Stimulated activated naive CD8-positive, alpha-beta T cell treated with anti-CD3 and anti-CD28 coated beads, Interleukin-15, amount 100 ng/mL, for 72 hours (primary cell): Measurements from ENCODE around the gene RMND5A.
"Not testable (repeated sequence)": the region's sequence is repeated elsewhere in the genome, so short reads cannot be mapped to it uniquely, and the experiment has no call there.

Experiments used
- ATAC-seq: fragments of 150-1000 bp; cut with Tn5 transposase; 2 replicates; pipeline ENCODE4 v1.10.0; 2021; ENCODE audit warnings: mild to moderate bottlenecking, moderate library complexity
- DNase-seq, 2 donors: peaks; one replicate each; pipeline ENCODE4 v3.0.0; 2021 to 2022
- H3K27ac Mint-ChIP-seq, 2 donors: one replicate each; pipeline ENCODE4 v1.8.0; 2022; ENCODE audit warnings: mild to moderate bottlenecking in 2 of 2, mixed read lengths in 2 of 2, moderate library complexity in 2 of 2
- H3K27me3 Mint-ChIP-seq: one replicate; pipeline ENCODE4 v1.8.0; 2022; ENCODE audit warnings: mixed read lengths
- H3K4me1 Mint-ChIP-seq: one replicate; pipeline ENCODE4 v1.8.0; 2022; ENCODE audit warnings: mild to moderate bottlenecking, mixed read lengths
- H3K4me3 Mint-ChIP-seq, 2 donors: one replicate each; pipeline ENCODE4 v1.8.0; 2022; ENCODE audit warnings: mild to moderate bottlenecking in 2 of 2, mixed read lengths in 2 of 2, moderate library complexity in 1 of 2
- H3K9me3 Mint-ChIP-seq, 2 donors: one replicate each; pipeline ENCODE4 v1.8.0; 2022; ENCODE audit warnings: mixed read lengths in 2 of 2

The RMND5A gene

DNA sequence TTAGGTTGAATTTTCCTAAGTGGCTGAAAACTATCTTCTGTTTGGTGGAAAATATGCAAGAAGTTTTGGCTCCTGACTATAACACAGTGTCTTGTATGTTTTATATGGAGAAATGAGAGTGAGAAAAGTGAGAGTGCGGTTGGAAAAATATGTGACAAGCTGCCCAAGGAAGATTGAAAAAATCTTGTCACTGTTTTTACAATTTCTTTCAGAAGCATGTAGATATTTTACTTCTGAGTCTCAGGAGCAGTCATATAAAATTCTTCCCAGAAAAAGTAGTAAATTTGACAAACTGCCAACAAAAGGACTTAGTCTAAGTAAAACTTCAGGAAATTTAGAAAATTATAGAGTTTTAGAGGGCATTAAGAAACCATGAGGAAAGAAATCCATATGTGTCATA lies 19.4 kb upstream of the RMND5A start:
- DNase-seq = no peak
- H3K4me3 Mint-ChIP-seq = no peak overlapping the region
- peaks cover 2 to 4% of the 10 kb centered on the region in 2 donors for H3K9me3 Mint-ChIP-seq
- H3K27me3 Mint-ChIP-seq = no peaks in the 10 kb centered on the region
- no peak for ATAC-seq
- H3K27ac Mint-ChIP-seq = no peak overlapping the region
- peaks cover 10% of the 10 kb centered on the region for H3K4me1 Mint-ChIP-seq

DNA sequence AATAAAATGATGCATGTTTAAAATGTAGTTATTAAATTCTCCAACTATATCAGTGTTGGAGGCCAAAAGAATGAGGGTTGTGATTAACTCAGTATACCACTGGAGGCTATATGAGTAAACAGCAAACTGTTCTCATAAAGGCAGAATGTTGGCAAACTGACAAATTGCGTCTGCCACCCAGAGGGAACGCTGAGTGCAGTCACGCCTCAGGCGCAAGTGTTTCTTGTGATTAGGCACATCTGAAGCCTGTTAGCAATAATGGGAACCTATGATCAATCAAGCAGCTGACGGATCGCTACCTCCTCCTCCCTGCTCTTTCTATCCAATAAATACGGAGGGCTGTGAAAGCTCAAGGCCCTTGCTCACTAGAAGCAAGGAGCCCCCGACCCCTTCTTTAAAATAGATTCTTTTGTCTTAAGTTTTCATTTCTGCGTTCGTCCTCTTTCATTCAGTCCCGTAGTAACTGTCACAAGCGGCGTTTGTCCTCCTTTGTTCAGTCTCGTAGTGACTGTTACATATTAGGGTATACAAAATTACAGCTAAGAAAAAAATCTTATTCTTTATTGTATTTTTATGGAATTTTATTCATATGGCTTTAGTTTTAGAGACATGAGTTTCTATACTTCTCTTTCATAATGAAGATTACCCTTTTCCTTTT lies 16.3 kb upstream of the RMND5A start:
- H3K4me3 Mint-ChIP-seq = no peak overlapping the region
- H3K27me3 Mint-ChIP-seq = no peaks in the 10 kb centered on the region
- H3K4me1 Mint-ChIP-seq = no peaks in the 10 kb centered on the region
- ATAC-seq (no peak), DNase-seq (no peak)
- no peak overlapping the region for H3K27ac Mint-ChIP-seq
- peaks cover 5 to 6% of the 10 kb centered on the region in 2 donors for H3K9me3 Mint-ChIP-seq

DNA sequence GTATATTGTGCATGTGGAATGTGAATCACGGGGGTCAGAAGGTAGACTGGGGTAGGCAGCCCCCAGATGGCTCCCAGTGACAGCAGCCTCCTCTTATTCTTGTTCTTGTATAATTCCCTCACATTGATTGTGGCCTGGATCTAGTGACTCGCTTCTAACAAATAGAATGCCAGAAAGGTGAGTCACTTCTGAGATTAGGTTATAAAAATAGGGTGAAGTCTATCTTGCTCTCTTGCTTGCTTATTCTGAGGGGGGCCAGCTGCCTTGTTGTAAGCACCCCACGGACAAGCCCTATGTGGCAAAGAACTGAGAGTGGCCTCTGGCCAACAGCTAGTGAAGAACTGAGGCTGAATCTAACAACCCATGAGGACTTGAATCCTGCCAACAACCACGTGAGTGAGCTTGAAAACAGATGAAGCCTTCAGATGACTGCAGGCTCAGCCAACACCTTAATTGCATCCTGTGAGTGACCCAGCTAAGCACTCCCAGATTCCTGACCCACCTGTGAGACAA lies 15.6 kb upstream of the RMND5A start:
- peaks cover 5 to 7% of the 10 kb centered on the region in 2 donors for H3K9me3 Mint-ChIP-seq

DNA sequence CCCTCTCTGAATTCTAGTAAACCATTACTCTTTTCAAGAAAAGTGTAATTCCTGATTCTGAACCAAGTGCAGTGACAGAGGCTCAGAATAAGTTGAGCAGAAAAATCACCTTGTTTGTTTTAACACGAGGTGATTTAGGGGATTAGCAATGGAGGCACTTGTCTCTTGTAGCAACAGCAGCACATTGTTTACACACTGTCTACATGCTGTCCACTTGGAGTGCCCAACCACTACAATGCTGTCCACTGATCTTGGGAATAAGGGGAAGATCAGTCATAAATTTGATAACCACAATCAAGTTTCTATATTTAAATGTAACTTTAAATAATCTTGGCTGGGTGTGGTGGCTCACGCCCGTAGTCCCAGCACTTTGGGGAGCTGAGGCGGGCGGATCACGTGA lies 13.9 kb upstream of the RMND5A start:
- DNase-seq (no peak), ATAC-seq (no peak)
- peaks cover 5 to 7% of the 10 kb centered on the region in 2 donors for H3K9me3 Mint-ChIP-seq
- H3K27me3 Mint-ChIP-seq = no peaks in the 10 kb centered on the region
- H3K4me3 Mint-ChIP-seq = no peak overlapping the region
- no peaks in the 10 kb centered on the region for H3K4me1 Mint-ChIP-seq
- no peak overlapping the region for H3K27ac Mint-ChIP-seq

More for the DNA sequence above, 15.6 kb upstream of the RMND5A start:
- ATAC-seq = no peak
- no peak for DNase-seq
- Mint-ChIP-seq H3K27ac (no peak overlapping the region), H3K4me1 (no peaks in the 10 kb centered on the region), H3K4me3 (no peak overlapping the region), H3K27me3 (no peaks in the 10 kb centered on the region)

DNA sequence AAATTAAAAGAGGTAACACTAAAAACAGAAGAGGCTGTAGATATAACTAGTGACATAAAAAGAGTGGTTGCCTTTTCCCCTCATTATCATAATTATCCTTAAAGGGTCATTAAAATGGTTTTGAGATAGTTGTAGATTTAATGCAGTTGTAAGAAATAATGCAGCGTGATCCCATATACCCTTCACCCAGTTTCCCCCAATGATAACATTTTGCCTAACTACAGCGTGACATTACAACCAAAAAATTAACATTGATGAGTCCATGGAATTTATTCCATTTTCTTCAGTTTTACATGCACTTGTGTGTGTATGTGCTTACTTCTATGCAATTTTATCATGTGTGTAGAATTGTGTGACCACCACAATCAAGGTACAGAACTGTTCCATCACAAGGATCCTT lies 13.2 kb upstream of the RMND5A start:
- ATAC-seq (no peak), DNase-seq (no peak)
- H3K27me3 Mint-ChIP-seq = no peaks in the 10 kb centered on the region
- peaks cover 5 to 7% of the 10 kb centered on the region in 2 donors for H3K9me3 Mint-ChIP-seq
- no peaks in the 10 kb centered on the region for H3K4me1 Mint-ChIP-seq
- no peak overlapping the region for H3K4me3 Mint-ChIP-seq
- no peak overlapping the region for H3K27ac Mint-ChIP-seq

DNA sequence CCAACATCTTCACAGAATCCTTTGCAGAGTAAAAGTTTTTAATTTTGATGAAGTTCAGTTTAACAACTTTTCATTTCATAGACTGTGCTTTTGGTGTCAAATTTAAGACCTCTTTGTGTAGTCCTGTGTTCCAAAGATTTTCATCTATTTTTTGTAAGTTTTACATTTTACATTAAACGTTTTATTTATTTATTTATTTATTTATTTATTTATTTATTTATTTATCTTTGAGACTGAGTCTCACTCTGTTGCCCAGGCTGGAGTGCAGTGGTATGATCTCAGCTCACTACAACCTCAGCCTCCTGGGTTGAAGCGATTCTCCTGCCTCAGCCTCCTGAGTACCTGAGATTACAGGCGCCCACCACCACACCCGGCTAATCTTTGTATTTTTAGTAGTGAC lies 12.0 kb upstream of the RMND5A start:
- not testable (repeated sequence) for H3K27me3 Mint-ChIP-seq, ATAC-seq, H3K9me3 Mint-ChIP-seq, H3K27ac Mint-ChIP-seq, DNase-seq, H3K4me3 Mint-ChIP-seq, H3K4me1 Mint-ChIP-seq

DNA sequence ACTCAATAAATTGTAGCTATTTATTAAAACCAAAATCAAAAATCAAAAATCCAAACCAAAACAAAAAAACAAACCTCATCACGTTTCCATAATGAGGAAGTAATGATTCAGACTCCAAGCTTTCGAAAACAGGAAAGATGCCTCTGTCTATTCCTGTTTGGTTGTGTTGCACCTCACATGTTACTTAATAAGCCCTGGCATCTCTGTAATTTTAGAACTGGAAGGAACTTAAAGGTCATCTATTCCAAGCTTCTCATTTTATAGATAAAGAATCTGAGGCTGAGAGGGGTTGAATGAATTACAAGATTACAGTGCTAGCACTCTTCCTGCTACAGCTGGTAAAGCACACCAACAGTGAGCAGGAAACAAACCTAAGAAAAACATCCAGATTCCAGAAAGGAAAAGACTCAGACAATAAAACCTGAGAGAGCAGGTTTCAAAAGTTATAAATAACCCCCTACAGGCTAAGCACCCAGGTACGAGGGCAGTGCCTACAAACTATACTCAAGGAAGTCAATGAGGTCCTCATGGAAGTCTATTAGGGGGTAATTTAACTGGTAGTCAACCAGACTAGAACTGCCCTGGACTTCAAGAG lies 5.4 kb upstream of the RMND5A start:
- H3K4me1 Mint-ChIP-seq, DNase-seq, H3K4me3 Mint-ChIP-seq, H3K27me3 Mint-ChIP-seq, H3K27ac Mint-ChIP-seq, ATAC-seq, H3K9me3 Mint-ChIP-seq: not testable (repeated sequence)

DNA sequence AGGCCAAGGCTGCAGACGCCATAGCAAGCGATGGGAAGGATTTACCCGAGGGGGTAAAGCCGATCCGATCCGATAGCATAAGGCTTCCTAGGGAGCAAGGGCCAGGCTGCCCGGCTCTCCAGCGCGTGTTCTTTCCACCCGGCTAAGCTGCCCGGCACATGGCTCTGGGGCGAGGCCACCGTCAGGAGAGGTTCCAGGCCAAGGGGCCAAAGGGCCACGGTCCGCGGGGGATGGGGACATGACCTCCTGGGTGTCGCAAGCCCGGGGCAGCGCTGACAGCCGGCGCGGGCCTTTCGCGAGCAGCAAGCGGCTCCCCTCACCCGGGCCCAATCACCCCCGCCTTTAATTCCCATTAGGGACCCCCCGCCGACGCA lies 841 bp upstream of the RMND5A start:
- peak; percentile 13 for ATAC-seq
- H3K4me3 Mint-ChIP-seq = peak overlapping the region in 1 of 2 donors; percentile 53
- DNase-seq, H3K9me3 Mint-ChIP-seq, H3K4me1 Mint-ChIP-seq, H3K27me3 Mint-ChIP-seq, H3K27ac Mint-ChIP-seq: not testable (repeated sequence)

DNA sequence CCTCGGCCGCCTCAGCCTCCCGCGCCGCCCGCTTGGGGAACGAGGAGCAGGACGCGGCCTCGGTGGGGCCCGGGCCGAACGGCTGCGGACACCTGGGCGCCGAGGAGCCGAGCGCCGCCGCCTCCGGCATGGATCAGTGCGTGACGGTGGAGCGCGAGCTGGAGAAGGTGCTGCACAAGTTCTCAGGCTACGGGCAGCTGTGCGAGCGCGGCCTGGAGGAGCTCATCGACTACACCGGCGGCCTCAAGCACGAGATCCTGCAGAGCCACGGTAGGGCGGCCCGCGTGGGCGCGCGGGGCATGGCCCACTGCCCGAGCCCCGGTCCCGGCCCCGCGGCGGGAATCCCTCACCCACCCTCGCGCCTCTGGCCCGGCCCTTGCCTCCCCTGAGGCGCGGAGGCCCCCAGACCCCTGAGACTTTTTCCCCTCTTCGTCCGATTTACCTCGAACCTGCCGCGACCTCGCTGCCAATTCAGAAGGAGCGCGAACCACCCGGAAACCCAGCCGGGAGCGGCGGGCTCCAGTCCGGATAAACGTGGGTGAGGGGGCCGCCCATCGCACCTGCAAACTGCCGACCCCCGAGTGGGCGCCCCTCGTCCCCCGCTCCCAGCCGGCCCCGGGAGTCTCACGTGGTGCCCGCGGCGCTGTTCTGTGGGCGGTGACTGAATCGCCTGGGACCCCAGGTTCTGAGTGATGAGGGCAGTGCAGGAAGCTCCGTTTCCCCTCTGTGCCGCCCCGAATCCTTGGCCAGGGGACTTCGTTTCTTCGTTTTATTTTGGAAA lies 639 bp downstream of the RMND5A start:
- H3K4me1 Mint-ChIP-seq, H3K9me3 Mint-ChIP-seq, H3K27me3 Mint-ChIP-seq: not testable (repeated sequence)
- DNase-seq (peak in 1 of 2 donors; percentile 73), ATAC-seq (peak; percentile 57)
- peak overlapping the region; percentile 84 to 95 for H3K4me3 Mint-ChIP-seq
- H3K27ac Mint-ChIP-seq = peak overlapping the region; percentile 88 to 91

DNA sequence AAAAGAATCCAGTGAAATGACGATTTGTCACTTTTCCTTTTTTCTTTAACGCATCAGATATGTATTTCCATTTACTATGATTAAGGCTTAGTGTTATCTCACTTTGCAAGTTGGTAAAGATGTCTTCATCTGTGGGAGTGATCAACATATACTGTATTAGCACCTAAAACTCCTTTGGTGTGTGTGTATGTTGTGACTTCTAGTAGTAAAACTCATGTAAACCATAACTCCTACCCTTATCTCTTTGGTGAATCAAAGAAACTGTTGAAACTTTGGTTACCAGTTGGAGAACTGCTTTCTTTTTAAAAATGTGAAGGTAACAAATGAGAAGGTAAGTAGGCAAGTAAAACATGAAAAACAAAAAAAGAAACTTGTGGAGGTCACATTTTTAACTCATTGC lies 5.6 kb downstream of the RMND5A start:
- not testable (repeated sequence) for H3K4me1 Mint-ChIP-seq, H3K27ac Mint-ChIP-seq, ATAC-seq, H3K9me3 Mint-ChIP-seq, H3K27me3 Mint-ChIP-seq, H3K4me3 Mint-ChIP-seq, DNase-seq

DNA sequence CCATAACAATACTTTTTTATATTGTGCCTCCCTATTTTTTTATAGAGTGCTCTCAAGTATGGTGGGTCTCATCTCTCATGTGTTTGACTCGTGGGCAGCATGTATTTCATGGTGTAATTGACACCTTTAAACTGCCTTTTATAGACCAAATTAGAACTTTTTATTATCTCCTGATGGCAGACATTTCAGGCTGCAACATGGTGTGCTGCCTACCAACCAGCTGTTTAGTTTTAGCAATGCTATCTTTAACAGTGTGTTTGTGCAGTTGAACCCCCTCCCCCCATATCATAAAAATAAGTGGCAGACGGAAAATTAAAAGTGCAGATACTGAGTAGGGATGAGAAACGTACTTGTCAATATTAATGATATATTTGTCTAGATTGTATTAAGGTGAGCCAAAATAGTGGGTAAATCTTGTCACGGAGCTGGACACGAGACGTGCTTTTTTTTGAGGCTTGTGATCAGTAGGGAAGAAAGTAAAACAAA lies 12.0 kb downstream of the RMND5A start:
- H3K9me3 Mint-ChIP-seq, DNase-seq, ATAC-seq, H3K27ac Mint-ChIP-seq, H3K4me3 Mint-ChIP-seq, H3K27me3 Mint-ChIP-seq: not testable (repeated sequence)
- peaks cover 14% of the 10 kb centered on the region for H3K4me1 Mint-ChIP-seq

DNA sequence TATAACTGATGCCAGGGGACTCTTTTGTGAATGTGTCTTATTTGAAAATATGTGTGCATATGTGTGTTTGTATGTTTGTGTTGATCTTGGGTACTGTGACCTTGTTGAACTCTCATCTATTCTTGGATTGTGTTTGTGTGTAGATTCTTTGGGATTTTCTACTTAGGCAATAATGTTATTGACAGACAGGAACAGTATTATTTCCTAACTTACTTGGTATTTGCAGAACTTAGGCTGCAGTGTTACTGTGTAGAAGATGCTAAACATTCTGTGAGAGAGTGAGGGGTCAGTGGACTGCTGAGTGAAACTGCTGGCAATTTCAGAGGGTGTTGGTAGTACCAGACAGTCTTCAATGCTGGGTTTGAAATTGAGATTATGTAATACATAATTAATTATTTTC lies 12.7 kb downstream of the RMND5A start:
- not testable (repeated sequence) for ATAC-seq, H3K4me3 Mint-ChIP-seq, H3K27ac Mint-ChIP-seq, DNase-seq, H3K27me3 Mint-ChIP-seq, H3K9me3 Mint-ChIP-seq
- H3K4me1 Mint-ChIP-seq = peaks cover 14% of the 10 kb centered on the region

DNA sequence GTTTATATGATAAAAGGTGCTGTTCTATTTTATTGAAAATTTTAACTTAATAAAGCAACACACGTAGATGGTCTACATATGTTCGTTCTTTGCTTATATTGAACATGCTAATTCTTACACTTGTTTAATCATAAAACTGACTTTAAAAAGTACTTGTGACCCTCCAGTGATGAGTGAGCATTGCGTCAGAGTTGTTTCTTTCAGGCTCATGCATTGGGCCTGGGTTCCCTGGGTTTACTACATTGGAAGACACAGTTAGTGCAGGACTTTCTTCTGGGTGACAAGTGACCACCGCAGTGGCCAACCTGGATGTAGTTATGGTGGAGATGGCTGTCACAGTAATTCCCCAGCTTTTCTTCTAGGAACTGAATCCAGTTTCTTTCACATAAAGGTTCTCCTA lies 13.4 kb downstream of the RMND5A start:
- H3K27me3 Mint-ChIP-seq, DNase-seq, ATAC-seq, H3K9me3 Mint-ChIP-seq, H3K4me3 Mint-ChIP-seq, H3K27ac Mint-ChIP-seq: not testable (repeated sequence)
- peaks cover 14% of the 10 kb centered on the region for H3K4me1 Mint-ChIP-seq

DNA sequence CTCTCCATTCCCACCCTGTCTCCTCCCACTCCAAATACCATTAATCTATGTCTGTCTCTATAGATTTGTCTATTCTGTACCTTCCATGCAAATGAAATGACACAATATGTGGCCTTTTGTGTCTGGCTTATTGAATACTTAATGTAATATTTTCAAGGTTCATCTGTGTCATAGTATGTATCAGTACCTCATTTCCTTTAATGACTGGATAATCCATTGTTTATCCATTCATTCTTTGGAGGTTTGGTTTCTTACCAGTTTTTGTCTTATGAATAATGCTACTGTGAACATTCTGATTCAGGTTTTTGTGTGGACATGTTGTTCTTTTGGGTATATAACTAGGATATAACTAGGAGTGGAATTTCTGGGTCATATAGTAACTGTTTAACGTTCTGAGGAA lies 14.8 kb downstream of the RMND5A start:
- DNase-seq, H3K27ac Mint-ChIP-seq, H3K4me1 Mint-ChIP-seq, ATAC-seq, H3K4me3 Mint-ChIP-seq, H3K27me3 Mint-ChIP-seq, H3K9me3 Mint-ChIP-seq: not testable (repeated sequence)

DNA sequence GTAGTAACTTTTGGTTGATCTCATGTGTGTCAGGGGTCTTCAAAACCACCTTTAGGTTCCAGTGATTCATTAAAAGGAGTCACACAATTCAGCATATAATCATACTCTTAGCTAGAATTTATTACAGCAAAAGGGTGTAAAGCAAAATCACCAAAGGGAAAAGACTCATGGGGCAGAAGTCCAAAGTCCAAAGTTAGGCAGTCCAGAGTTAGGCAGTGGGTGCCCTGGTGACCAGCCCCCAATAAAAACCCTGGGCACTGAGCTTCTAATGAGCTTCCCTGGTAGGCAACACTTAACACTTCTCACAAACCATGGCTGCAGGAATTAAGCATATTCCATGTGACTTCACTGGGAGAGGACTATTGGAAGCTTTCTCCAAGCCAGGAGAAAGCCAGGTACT lies 19.4 kb downstream of the RMND5A start:
- DNase-seq, H3K4me3 Mint-ChIP-seq, H3K27me3 Mint-ChIP-seq, H3K9me3 Mint-ChIP-seq, ATAC-seq, H3K27ac Mint-ChIP-seq: not testable (repeated sequence)
- H3K4me1 Mint-ChIP-seq = peaks cover 14% of the 10 kb centered on the region

DNA sequence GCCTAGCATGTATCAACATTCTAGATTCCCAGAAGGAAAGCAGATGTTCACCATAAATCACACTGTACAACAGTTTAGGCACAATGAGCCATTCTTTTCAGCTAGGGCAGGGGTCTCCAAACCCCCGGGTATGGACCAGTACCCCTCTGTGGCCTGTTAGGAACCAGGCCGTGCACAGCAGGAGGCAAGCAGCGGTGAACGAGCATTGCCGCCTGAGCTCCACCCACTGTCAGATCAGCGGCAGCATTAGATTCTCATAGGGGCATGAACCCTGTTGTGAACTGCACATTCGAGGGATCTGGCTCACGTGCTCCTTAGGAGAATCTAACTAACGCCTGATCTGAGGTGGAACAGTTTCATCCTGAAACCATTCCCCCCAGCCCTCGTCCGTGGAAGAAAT lies 19.8 kb downstream of the RMND5A start:
- ATAC-seq, H3K9me3 Mint-ChIP-seq, H3K27ac Mint-ChIP-seq, DNase-seq, H3K4me3 Mint-ChIP-seq, H3K27me3 Mint-ChIP-seq: not testable (repeated sequence)
- H3K4me1 Mint-ChIP-seq = peaks cover 14% of the 10 kb centered on the region
